ENCODE data around the gene SLC44A4. TPM values are rescaled to one million over a fixed set of nuclear protein-coding genes. Genes with fewer than 3 reads are reported as not detected.
A peak's percentile ranks its signal among the peaks of the same experiment; 100 is the strongest.

SLC44A4 gene
- total RNA-seq, 1 experiment from 2014 or later = 3.8 TPM

DNA sequence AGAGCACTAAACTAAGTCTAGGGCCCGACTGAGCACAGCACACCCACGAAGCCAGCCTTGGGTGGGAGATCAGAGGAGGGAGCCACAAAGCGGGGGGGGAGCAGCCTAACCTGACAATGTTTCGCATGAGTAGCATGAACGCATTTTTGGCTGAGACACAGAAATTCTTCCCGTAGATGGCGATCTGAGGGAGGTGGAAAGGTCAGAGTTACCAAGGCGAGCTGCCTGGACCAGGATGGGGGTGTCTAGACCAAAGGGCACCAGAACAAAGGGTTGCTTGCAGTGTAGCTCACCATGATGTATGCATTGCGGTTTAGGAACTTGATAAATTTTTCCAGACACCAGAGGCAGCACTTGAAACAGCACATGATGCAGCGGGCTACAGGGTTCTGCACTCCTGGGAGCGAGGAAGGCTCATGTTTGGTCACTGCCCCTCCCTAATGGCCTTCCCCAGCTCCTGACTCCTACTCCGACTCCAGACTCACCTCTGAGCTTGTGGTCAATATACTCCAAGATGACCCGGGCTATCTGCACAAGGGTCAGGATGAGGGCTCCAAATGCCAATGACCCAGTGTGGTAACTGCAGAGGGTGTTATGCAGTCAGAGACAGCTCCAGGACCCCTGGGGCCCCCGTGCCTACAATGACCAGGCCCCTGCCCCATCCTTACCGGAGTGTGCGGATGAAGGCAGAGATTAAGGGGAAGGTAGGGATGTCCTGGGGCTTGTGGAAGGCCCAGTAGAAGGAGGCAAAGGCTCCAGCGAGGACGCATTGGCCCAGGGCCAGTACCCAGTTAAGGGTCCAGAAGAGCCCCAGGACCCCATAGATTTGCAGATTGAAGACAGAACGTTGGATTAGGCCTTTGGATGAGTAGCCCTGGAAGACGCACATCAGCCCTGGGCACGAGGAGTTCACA lies 13.3 kb downstream of the SLC44A4 start:
- H2BK120ac ChIP-seq (ENCODE audit: low read depth, low read length, poor library complexity, severe bottlenecking) = no peak overlapping the region
- no peak overlapping the region for H3K4me2 ChIP-seq (ENCODE audit: insufficient read depth, insufficient read length, low read length)
- no peak overlapping the region for H4K8ac ChIP-seq (replicated peaks; ENCODE audit: insufficient read length, low read depth, low read length)
- no peak overlapping the region for H4K91ac ChIP-seq (ENCODE audit: insufficient read length, low read depth, low read length)
- H3K27me3 ChIP-seq (ENCODE audit: insufficient read depth, low read length) = no peaks in the 10 kb centered on the region
- H2AK5ac ChIP-seq (ENCODE audit: insufficient read length, low read length) = no peak overlapping the region
- Mint-ChIP-seq H3K27me3 (ENCODE audit: low read depth) (peaks cover 2% of the 10 kb centered on the region), H3K36me3 (ENCODE audit: insufficient read depth in 1 of 3, low read depth in 3 of 3) (peaks cover 0 to 2% (median 0%) of the 10 kb centered on the region in 3 experiments; a peak in 1 of 7 replicates), H3K27ac (peak overlapping the region; percentile 53 to 92 (median 64); a peak in 4 of 7 replicates), H3K4me3 (peak overlapping the region; percentile 38 to 98; a peak in 4 of 5 replicates), H3K9me3 (no peaks in the 10 kb centered on the region; a peak in 1 of 5 replicates), H3K4me1 (peaks cover 16 to 33% of the 10 kb centered on the region in 2 experiments)
- H2BK20ac ChIP-seq (ENCODE audit: low read depth, low read length, poor library complexity, severe bottlenecking) = no peak overlapping the region
- no peaks in the 10 kb centered on the region for H3K9me3 ChIP-seq (ENCODE audit: control insufficient read depth, low read depth, low read length)
- H2BK15ac ChIP-seq (ENCODE audit: low read depth, low read length) = no peak overlapping the region
- H2BK5ac ChIP-seq (ENCODE audit: insufficient read length, low read length) = no peak overlapping the region
- H3K4ac ChIP-seq (ENCODE audit: low read depth, low read length) = no peak overlapping the region
- H3K27ac ChIP-seq (ENCODE audit: insufficient read length, low read depth, low read length) = no peak overlapping the region
- no peak for DNase-seq
- no peak overlapping the region for H3T11ph ChIP-seq (ENCODE audit: low read length)
- no peak overlapping the region for H4K5ac ChIP-seq (ENCODE audit: insufficient read length, low read depth, low read length)
- H3K4me1 ChIP-seq (ENCODE audit: insufficient read depth, low read length) = no peaks in the 10 kb centered on the region
- no peaks in the 10 kb centered on the region for H3K79me1 ChIP-seq (ENCODE audit: insufficient read depth, low read depth, low read length, poor library complexity, severe bottlenecking)
- H3K18ac ChIP-seq (ENCODE audit: insufficient read length, low read depth, low read length) = no peak overlapping the region
- H2BK12ac ChIP-seq (ENCODE audit: insufficient read length, low read depth, low read length) = no peak overlapping the region
- TF ChIP-seq, protein P1, sequence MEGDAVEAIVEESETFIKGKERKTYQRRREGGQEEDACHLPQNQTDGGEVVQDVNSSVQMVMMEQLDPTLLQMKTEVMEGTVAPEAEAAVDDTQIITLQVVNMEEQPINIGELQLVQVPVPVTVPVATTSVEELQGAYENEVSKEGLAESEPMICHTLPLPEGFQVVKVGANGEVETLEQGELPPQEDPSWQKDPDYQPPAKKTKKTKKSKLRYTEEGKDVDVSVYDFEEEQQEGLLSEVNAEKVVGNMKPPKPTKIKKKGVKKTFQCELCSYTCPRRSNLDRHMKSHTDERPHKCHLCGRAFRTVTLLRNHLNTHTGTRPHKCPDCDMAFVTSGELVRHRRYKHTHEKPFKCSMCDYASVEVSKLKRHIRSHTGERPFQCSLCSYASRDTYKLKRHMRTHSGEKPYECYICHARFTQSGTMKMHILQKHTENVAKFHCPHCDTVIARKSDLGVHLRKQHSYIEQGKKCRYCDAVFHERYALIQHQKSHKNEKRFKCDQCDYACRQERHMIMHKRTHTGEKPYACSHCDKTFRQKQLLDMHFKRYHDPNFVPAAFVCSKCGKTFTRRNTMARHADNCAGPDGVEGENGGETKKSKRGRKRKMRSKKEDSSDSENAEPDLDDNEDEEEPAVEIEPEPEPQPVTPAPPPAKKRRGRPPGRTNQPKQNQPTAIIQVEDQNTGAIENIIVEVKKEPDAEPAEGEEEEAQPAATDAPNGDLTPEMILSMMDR (conservative IDR thresholded peaks at IDR 0.05) = no peak
- no CpG with 5 or more reads among the region's 21 CpGs for WGBS (ENCODE audit: extremely low coverage, insufficient read length, low lambda C conversion rate)
- no peak overlapping the region for H3K14ac ChIP-seq (ENCODE audit: insufficient read depth, low read length)
- no peaks in the 10 kb centered on the region for H3K79me2 ChIP-seq (ENCODE audit: insufficient read depth, low read length)
- H2AFZ ChIP-seq (ENCODE audit: low read length) = no peak overlapping the region
- H3K9ac ChIP-seq (ENCODE audit: extremely low read depth, insufficient read length, low read length) = no peak overlapping the region
- H3K23ac ChIP-seq (ENCODE audit: insufficient read length, low read depth, low read length) = no peak overlapping the region
- H3K56ac ChIP-seq (ENCODE audit: insufficient read length, low read depth, low read length) = no peak overlapping the region
- H4K20me1 ChIP-seq (ENCODE audit: control insufficient read depth, insufficient read depth, insufficient read length) = no peaks in the 10 kb centered on the region
- peaks cover 12% of the 10 kb centered on the region for H3K23me2 ChIP-seq (ENCODE audit: insufficient read length, low read depth, low read length, poor library complexity, severe bottlenecking)
